Small intestine (tissue), 7 donors: ENCODE results near the gene PPIP5K1. TPM values are rescaled to one million over a fixed set of nuclear protein-coding genes. Genes with fewer than 3 reads are reported as not detected.
A peak's percentile ranks its signal among the peaks of the same experiment; 100 is the strongest.
"Not testable (repeated sequence)": the region's sequence is repeated elsewhere in the genome, so short reads cannot be mapped to it uniquely, and the experiment has no call there.

Source experiments
- DNase-seq, 2 donors: peaks; one replicate each; pipeline versions ENCODE4 v3.0.0 to v3.0.0-alpha.2; 2013
- FAIRE-seq: peaks from 2 replicates; lab custom pipeline; 2012; peaks lifted over from hg19 to GRCh38; lab: Jason Lieb, UNC
- H3K27ac ChIP-seq, 3 donors: one replicate each; pipeline ENCODE4 v1.5.1; 2013; ENCODE audit warnings: low read length in 2 of 3, mild to moderate bottlenecking in 2 of 3, control low read depth in 1 of 3, inconsistent platforms in 1 of 3, low read depth in 1 of 3, moderate library complexity in 1 of 3
- H3K27me3 ChIP-seq, 3 donors: one replicate each; pipeline ENCODE4 v1.6.1; 2013; ENCODE audit warnings: low read length in 3 of 3, inconsistent platforms in 1 of 3; ENCODE audit not compliant: control insufficient read depth in 3 of 3, insufficient read depth in 3 of 3
- H3K36me3 ChIP-seq, 3 donors: one replicate each; pipeline ENCODE4 v1.6.1; 2013; ENCODE audit warnings: low read length in 3 of 3, inconsistent platforms in 1 of 3, low read depth in 1 of 3, mild to moderate bottlenecking in 1 of 3, moderate library complexity in 1 of 3; ENCODE audit not compliant: control insufficient read depth in 3 of 3, insufficient read depth in 2 of 3
- H3K4me1 ChIP-seq, 3 donors: one replicate each; pipeline ENCODE4 v1.6.1; 2013; ENCODE audit warnings: low read length in 2 of 3, inconsistent platforms in 1 of 3, low read depth in 1 of 3, mild to moderate bottlenecking in 1 of 3, moderate library complexity in 1 of 3; ENCODE audit not compliant: control insufficient read depth in 3 of 3, insufficient read depth in 2 of 3
- H3K4me3 ChIP-seq, 3 donors: one replicate each; pipeline ENCODE4 v1.5.1; 2013; ENCODE audit warnings: low read length in 3 of 3, control low read depth in 1 of 3, inconsistent platforms in 1 of 3, low read depth in 1 of 3, mild to moderate bottlenecking in 1 of 3, moderate library complexity in 1 of 3
- H3K9me3 ChIP-seq, 2 donors: one replicate each; pipeline ENCODE4 v1.6.1; 2013; ENCODE audit warnings: low read depth in 1 of 2, low read length in 1 of 2; ENCODE audit not compliant: control insufficient read depth in 2 of 2, insufficient read depth in 1 of 2
- WGBS, 3 donors: extraction: QIAGEN DNeasy Blood & Tissue Kit; methylation state at CpG; one replicate each; pipeline ENCODE4 v1.1.7; 2013; 5-methylcytosine and 5-hydroxymethylcytosine counted together
- polyA plus RNA-seq, 4 donors: library from polyadenylated mRNA; stranded (reverse) in 3 of 4; unstranded in 1 of 4; fragments of 200-250 nt in 3 of 4; fragments of 120-200 nt in 1 of 4; gene quantifications; one replicate each; pipeline versions ENCODE4 v1.2.1 to v1.2.3, GENCODE V29; 2013
- donor health status: healthy with polysubstance abuse.
- donor health status: control.
- donor health status: control.
- donor health status: Bipolar disorder and iron deficiency.
- donor health status: healthy.

The PPIP5K1 gene
- polyA plus RNA-seq, 4 donors, result 15.5 to 79.8 (median 62.9) TPM

DNA sequence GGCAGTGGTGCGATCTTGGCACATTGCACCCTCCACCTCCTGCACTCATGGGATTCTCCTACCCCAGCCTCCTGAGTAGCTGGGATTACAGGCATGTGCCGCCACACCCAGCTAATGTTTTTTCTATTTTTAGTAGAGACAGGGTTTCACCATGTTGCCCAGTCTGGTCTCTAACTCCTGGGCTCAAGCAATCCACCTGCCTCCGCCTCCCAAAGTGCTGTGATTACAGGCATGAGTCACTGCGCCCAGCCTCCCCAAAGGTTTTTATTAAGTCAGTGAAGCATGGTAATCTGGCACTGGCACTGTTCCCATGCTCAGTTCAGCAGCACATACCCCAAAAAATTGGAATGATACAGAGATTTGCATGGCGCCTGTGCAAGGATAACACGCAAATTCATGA lies 12.2 kb upstream of the PPIP5K1 start:
- H3K4me3 ChIP-seq, H3K36me3 ChIP-seq, H3K9me3 ChIP-seq, H3K27ac ChIP-seq, H3K4me1 ChIP-seq, FAIRE-seq, H3K27me3 ChIP-seq: not testable (repeated sequence)
- 22 to 78% (median 46%) methylated on average over 6 of the region's 6 CpGs for WGBS, 3 donors
- peak in 1 of 2 donors; percentile 38 for DNase-seq

DNA sequence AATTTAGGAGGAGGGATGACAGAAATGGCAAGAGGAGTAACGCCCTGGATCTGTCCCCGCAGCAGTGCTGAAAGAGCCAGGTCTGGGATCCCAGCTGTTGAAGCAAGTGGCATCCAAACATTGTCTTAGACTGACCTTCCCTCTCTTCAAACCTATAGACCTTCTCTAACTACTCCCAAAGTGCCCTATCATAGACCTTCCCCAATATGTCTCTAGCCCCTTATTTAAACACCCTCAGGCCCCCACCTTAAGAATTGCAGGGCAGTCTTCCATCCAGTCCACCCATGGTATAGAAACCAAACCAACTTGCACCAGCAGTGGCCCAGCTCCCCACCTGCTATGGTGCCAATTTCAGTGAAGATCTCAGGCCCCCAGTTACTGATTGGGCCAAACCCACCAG lies 10.2 kb upstream of the PPIP5K1 start:
- FAIRE-seq, H3K4me1 ChIP-seq, H3K9me3 ChIP-seq, DNase-seq, H3K27ac ChIP-seq, H3K36me3 ChIP-seq, H3K4me3 ChIP-seq, H3K27me3 ChIP-seq: not testable (repeated sequence)
- WGBS, 3 donors, result no CpG with 5 or more reads among the region's 2 CpGs

DNA sequence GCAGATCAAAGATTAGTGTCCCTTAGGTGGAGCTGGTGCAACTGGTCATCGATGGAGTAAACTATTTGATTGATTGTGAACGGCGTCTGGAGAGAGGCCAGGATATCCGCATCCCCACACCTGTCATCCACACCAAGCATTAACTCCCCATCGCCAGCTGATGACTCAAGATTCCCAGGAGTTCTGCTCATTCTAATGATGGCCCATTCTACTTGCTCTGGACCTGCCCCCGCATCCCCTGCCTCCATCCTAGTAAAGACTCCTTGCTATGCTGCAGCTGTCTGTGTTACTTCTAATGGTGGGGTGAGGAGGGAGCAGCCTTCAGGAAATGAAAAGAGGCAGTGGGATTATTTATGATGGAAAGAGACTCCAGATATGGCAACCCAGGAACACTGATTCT lies 9.1 kb upstream of the PPIP5K1 start:
- not testable (repeated sequence) for H3K9me3 ChIP-seq, H3K36me3 ChIP-seq, H3K4me3 ChIP-seq, DNase-seq, H3K27ac ChIP-seq, H3K27me3 ChIP-seq, FAIRE-seq, H3K4me1 ChIP-seq
- 79 to 85% (median 81%) methylated on average over 3 to 6 of the region's 6 CpGs for WGBS, 3 donors

DNA sequence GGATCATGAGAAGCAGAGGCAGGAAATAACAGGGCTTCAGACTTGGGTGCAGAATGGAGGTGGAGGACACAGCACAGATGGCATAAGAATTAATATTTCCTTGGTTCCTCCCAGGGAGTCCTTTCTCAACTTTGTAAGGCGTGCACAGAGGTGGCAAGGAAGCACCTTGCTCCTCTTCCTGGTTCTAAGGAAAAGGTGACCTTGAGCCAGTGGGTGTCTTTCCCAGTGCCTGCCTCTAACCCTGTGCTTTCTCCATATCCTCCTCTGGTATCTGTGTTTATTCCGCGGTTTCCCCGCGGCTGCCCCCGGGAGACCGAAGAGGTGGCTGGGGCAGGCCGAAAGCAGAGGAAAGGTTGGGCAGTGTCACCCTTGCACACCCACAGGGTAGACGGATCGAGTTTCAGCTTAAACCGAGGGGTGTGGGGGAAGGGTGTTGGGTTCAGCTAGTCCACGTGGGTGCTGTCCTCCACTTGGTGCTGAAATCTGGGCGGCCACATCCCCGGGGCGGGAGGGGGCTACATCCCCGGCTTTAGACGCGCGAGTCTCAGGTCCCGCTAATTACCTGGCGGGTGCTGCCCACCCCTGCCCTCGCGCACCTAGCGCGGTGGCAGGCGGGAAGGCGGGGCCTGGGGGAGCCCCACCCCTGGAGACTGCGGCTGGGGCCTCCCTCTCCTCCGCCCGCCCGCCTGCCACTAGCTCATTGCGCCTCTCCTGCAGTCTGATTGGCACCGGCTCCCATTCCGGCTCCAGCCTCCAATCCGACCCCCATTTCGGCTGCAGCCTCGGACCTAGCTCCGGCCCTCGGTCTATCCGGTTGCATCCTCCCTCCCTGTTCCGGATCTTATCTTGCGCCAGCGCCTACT lies 3.6 kb upstream of the PPIP5K1 start, which contains the start of gene CKMT1B:
Gene CKMT1B (plus strand): TSS at position 700 of the 863 bp plus-strand sequence. CDS start 192 bp downstream, outside the sequence.
- FAIRE-seq, H3K4me3 ChIP-seq, DNase-seq, H3K9me3 ChIP-seq, H3K27me3 ChIP-seq, H3K36me3 ChIP-seq, H3K4me1 ChIP-seq: not testable (repeated sequence)
- WGBS, 3 donors, result no CpG with 5 or more reads among the region's 43 CpGs
- peak within 1 kb of the TSS in 1 of 3 donors; percentile 72 for H3K27ac ChIP-seq

DNA sequence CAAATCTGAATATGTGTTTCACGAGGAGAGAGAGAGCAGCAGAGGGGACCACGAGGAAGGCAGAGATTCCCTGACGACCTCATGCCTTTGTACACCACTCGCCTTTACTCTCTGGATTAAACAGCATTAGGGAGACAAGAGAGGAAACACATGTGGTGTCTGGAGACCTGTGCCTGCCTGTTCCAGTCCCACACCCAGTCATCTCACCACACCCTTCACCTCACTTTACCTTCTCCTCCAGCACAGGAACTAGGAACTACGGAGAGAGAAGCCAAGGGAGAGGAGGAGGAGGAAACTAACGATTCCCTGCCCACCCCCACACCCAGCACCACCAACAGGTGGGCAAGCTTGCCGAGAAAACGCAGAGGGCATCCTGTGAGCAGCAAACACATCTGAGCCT lies 2.8 kb upstream of the PPIP5K1 start:
- peak overlapping the region in 1 of 3 donors; percentile 72 for H3K27ac ChIP-seq
- not testable (repeated sequence) for FAIRE-seq, H3K4me3 ChIP-seq, H3K4me1 ChIP-seq, H3K9me3 ChIP-seq, H3K36me3 ChIP-seq, H3K27me3 ChIP-seq, DNase-seq
- 0 to 17% (median 12%) methylated on average over 4 of the region's 8 CpGs for WGBS, 3 donors

DNA sequence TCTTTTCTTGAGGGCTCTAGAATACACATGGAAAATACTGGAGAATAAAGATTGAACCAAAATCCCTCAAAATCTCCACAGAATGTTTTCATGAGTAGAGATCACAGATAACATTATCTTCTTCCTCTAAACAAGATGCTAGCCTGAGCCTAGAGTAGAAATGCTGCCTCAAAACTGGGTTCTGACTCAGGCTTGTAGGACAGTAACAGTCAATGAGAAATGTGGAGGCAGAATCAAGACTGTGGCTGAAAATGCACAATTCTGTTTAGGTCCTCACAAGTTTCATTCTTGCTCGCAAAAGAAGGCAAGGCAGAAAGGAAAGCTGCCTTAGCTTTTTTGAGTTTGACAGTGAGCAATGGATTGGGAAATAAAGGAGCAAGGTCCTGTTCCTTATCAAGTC lies 15.4 kb downstream of the PPIP5K1 start:
- not testable (repeated sequence) for H3K36me3 ChIP-seq, H3K27me3 ChIP-seq, DNase-seq, H3K27ac ChIP-seq, FAIRE-seq, H3K4me1 ChIP-seq, H3K9me3 ChIP-seq, H3K4me3 ChIP-seq
- no CpG with 5 or more reads among the region's 1 CpG for WGBS, 3 donors

DNA sequence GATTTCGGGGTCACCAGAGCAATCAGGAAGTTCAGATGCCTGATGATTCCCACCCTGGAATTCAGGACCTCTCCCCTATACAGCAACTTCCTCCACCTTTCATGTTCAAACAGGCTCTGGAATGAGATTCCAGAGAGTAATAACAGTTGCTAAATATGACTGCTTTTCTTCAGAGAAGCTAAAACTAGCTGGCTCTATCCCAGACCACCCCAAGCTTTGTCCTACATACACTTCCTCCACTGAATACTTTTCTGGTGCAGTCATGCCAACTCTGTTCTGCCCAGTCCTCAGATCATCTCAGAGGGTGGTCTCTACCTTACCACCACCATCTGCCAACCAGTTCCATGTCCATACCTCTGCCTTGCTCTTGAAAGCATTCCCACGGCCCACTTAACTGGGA lies 23.4 kb downstream of the PPIP5K1 start:
- not testable (repeated sequence) for H3K4me1 ChIP-seq, H3K27ac ChIP-seq, FAIRE-seq, DNase-seq, H3K36me3 ChIP-seq, H3K9me3 ChIP-seq, H3K4me3 ChIP-seq, H3K27me3 ChIP-seq
- WGBS, 3 donors, result no CpG with 5 or more reads among the region's 2 CpGs

DNA sequence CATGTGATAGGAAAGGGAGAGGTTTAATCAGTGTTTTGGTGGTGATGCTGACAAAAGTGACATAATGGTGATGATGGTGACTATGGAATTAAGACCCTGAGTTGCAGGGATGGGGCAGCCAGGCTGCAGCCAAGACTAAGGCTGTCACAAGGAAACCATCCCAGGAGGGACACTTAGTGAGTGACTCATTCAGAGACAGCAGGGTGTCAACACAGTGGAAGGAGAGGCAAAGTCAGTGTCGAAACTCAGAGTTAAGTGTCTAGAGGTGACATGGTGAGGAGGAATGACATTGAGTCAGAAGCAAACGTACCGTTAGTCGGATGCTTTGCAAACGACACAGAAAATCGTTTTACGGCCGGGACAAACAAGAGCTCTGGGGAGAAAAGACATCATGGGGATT lies 26.2 kb downstream of the PPIP5K1 start:
- no CpG with 5 or more reads among the region's 8 CpGs for WGBS, 3 donors

More for the DNA sequence above, 26.2 kb downstream of the PPIP5K1 start:
- not testable (repeated sequence) for H3K27me3 ChIP-seq, H3K4me1 ChIP-seq, FAIRE-seq, DNase-seq, H3K36me3 ChIP-seq, H3K27ac ChIP-seq, H3K4me3 ChIP-seq, H3K9me3 ChIP-seq
